Hematopoietic multipotent progenitor cell treated with erythropoietin and hydrocortisone succinate and interleukin-3 and kit ligand, for 4 days (in vitro differentiated cells): ENCODE data around the gene HBS1L.
A peak's percentile ranks its signal among the peaks of the same experiment; 100 is the strongest.

Experiments used
- DNase-seq: peaks from one replicate; pipeline ENCODE4 v3.0.0-alpha.2; 2015

Gene HBS1L

DNA sequence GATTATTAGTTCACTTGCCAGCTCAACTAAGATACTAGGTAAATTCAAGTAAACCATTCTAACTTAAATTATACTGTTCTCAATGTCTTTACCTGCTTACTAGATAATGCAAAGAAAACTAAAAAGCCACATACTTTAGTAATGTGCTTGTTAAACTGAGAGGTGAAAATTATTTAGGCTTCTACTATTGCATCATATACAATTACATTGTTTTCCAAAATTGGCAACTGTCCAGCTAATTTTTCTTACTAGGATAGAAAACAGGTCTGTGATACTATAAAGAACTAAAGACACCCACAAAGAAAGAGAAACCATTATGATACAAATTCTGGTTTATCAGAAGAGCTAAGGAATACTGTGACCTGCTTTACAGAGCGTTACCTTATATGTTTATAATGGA lies 59.1 kb downstream of the HBS1L start:
- no peak for DNase-seq

DNA sequence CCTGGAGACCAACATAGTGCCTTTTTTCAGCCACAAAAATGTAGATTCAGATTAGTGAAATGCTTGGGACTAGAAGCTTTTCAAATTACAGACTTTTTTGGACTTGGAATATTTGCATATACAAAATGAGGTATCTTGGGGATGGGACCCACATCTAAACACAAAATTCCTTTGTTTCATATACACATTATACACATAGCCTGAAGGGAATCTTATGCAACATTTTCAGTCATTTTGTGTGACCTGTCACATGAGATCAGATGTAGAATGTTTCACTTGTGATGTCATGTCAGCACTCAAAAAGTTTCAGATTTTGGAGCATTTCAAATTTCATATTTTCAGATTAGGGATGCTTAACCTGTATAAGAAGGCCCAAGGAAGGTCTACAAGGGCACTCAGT lies 60.2 kb downstream of the HBS1L start:
- no peak for DNase-seq

GRCh38 chr6:134992155-134992554 lies 62.5 kb downstream of the HBS1L start:
- no peak for DNase-seq

DNA sequence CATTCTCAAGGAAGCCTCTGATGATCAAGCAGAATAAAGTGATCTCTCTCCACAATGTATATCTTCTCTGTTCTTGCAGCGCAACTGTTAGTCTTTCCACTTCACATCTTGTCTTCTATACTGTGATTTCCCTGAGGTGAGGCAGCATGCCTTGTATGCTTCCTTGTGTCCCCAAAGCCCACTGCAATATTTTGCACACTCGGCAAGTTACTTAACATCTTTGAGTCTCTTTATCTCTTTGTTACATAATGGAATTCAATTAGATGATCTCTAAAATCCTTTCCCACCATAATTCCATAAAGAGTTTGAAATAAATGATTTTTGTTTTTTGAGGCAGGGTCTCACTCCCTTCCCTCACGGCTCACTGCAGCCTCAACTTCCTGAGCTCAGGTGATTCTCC lies 64.4 kb downstream of the HBS1L start:
- DNase-seq, result no peak

- DNase-seq, result no peak
Measured at GRCh38 chr6:134984821-134985220, 69.8 kb downstream of the HBS1L start.

GRCh38 chr6:134983823-134984222 lies 70.8 kb downstream of the HBS1L start:
- DNase-seq, result no peak

DNA sequence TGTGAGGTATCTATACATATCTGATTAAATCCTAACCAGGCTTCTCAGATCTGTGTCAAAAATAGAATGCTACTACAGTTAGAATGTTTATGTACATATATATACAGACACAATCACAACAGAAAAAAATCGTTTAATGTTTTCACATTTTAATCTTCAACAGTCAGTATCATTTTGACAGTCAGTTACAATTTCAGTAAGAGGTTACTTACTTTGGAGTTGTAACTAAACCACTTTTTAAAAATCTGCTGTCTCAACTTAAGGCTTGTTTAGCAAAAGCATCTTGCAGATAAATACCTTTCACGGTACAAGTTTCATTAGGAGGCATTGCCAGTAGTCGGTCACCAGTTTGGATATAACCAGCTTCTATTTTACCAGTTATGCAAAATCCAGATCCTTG lies 72.5 kb downstream of the HBS1L start:
- no peak for DNase-seq

DNA sequence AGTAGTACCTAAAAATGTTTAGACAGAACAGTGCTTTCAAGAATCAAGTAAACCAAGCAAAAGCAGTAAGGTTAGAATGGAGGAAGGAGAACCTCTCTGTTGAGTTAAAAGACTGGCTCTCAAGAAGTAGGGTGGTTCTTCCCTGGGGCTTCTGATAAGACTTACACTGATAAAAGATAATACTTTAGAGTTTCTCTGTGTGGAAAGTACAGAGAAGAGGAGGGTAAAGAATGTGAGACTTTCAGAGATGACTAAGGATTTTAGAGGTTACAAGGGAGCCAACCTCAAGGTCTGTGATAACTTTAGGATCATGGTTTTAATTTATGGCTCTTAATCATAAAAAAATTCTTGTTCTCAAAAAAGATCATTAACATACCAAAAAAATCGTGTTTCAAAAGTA lies 73.8 kb downstream of the HBS1L start:
- DNase-seq, result peak; percentile 89

GRCh38 chr6:134979142-134979541 lies 75.5 kb downstream of the HBS1L start:
- no peak for DNase-seq

GRCh38 chr6:134974370-134974769 lies 80.3 kb downstream of the HBS1L start:
- no peak for DNase-seq

DNA sequence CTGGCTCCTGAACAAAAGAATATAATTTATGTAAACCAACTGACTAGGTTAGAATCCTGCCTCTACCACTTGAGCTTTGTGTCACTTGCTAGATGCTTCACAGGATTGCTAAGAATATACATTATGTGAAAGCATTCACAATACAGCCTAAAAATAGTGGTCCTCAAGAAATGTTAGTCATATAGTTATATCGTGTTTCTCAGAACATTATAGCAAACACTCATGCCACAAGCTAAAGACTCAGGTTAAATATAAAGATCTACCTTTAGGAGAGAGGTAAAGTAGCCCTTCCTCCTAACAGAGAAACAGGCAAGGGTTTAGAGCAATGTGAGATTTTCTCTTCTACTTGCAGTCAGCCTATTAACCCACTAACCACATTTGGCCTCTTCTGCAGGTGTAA lies 86.9 kb downstream of the HBS1L start:
- no peak for DNase-seq

DNA sequence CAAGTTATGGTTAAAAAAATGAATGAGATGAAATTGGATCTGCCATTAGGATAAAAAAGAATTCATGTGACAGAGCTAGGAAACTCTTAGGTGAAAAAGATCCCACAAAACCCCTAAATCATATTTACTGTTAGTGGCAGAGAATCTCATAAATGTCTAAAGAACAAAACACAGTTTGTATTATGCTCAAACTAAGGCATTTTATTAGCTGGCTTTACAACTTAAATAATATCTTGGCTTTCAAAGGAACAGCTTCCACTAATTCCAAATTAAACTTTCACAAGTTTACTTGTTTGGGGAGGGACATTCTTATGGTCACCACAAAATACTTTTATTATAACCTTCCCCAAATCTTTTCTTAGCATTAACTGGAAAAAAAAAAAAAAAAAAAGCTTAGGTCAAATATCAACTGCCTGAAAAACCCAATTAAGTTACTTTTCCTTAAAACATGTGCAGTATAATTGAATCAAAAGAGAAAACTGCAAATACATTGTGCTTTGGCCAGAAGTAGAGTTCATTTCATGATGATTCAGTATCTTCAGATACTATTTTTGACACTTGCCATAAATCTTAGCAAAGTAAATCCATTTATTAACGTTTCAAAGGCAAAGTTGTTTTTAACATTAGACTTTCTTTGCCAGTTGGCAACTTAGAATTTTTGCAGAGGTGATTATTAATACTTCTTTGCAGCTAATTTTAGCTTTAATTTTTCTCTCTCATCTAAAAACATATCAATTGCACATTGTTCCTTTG lies 90.0 kb downstream of the HBS1L start:
- no peak for DNase-seq

- DNase-seq, result no peak
Measured at GRCh38 chr6:134962421-134962820, 92.2 kb downstream of the HBS1L start.

DNA sequence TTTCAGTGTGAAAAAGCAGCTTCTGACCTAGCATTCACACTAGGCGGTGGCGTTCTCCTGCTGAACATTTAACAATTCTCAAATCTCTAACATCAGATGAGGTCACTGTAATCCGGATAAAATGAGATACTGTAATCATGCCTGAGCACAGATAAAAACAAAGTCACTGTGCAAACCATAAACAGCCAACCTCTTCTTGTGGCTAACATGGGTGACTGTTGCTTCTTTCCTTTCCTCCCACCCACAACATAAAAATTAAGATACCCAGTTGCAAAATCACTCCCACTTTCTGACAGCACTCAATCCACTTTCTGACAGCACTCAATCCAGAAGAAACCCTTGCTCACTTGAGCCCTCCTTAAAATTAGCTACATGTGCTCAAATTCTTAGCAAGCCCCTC lies 93.3 kb downstream of the HBS1L start:
- DNase-seq, result peak; percentile 46

DNA sequence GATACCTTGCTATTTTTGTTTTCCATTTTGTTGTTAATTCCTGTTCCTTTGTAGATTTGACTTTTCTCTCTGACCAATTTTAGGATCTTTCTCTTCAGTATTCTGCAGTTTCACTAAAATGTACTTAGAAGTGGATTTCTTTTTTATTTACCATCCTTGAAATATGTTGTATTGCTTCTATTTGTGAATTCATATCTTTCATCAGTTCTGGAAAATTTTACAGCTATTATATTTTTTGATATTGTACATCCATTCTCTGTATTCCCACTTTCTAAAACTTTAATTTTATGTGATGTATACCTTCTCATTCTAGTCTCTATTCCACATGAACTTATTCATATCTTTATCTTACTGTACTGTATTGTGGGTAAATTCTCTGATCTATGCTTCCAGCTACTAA lies 95.0 kb downstream of the HBS1L start:
- DNase-seq, result no peak

GRCh38 chr6:134956676-134957075 lies 97.9 kb downstream of the HBS1L start:
- no peak for DNase-seq

DNA sequence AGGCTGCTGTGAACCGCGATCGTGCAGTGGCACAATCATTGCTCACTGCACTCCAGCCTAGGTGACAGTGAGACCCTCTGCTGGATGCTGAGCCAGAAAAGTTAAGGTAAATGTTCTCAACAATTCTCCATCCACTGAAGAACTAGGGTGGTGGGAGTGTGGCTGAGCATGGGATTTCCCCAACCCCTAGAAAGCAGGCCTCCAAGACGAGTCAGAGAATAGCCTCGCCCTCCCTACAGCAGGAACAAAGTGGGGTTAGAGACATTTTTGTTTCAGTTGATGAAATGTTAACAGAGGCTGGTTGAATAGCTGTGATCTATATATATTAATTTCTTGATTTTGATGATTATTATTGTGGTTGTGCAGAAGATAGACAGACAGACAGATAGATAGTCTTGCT lies 98.6 kb downstream of the HBS1L start:
- peak; percentile 19 for DNase-seq

- DNase-seq, result peak; percentile 12
Measured at GRCh38 chr6:134954272-134955000, 100.2 kb downstream of the HBS1L start.

DNA sequence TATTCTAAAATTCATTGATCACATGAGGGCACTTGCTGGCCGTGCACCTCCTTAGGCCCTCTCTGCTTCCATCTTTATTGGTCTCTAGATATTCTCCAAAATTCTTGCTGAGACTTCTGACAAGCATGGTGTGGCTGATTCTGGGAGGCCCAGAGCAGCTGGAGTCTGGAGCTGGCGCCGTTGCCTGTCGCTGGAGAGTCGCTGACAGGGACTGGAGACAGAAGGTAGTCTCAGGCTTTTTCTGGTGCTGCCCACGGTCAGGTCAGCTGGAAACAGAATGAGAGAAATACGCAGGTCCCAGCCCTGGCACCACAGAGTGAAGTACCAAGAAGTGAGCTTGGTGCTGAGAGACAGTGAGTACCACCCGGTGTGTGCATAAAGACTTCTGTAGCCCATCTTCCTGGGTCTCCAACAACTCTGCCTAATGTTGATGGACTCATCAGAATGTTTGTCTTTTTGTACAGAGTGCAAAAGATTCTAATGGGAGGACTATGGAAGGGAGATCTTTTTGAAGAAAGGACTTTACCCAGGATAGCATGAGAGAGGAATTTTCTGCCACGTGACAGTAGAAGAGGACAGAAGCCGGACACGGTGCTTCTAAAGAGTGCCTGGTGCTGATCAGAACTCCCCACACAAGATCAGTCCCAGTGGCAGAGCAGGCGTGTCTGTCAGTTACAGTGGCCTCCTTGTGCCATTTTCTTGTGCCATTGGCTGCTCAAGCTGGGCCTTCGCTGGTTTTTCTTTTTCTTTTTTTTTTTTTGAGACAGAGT lies 102.9 kb downstream of the HBS1L start:
- DNase-seq, result no peak

- DNase-seq, result no peak
Measured at GRCh38 chr6:134950482-134950881, 104.1 kb downstream of the HBS1L start.

- no peak for DNase-seq
Measured at GRCh38 chr6:134949927-134950326, 104.7 kb downstream of the HBS1L start, which contains the start of gene ALDH8A1. Gene ALDH8A1, minus strand, starts transcription at chr6:134950101. Its CDS starts 48 bp downstream, at chr6:134950053.

- no peak for DNase-seq
Measured at GRCh38 chr6:134948691-134949090, 105.9 kb downstream of the HBS1L start.

GRCh38 chr6:134948142-134948541 lies 106.5 kb downstream of the HBS1L start:
- DNase-seq, result no peak

- no peak for DNase-seq
Measured at GRCh38 chr6:134945045-134945444, 109.6 kb downstream of the HBS1L start.
